ENCODE results near the gene B3GNT5. TPM values are rescaled to one million over a fixed set of nuclear protein-coding genes. Genes with fewer than 3 reads are reported as not detected.

The B3GNT5 gene
- total RNA-seq, 1 experiment from 2014 or later, result 52.6 TPM

- DNase-seq (ENCODE audit: low read depth), result peak; percentile 91
These were observed 12.1 kb downstream of the B3GNT5 start for GRCh38 chr3:183265157-183265642.

- peak; percentile 100 for DNase-seq (ENCODE audit: low read depth)
These were observed 12.9 kb downstream of the B3GNT5 start for GRCh38 chr3:183265834-183266417.

GRCh38 chr3:183266454-183266853 is 13.4 kb downstream of the B3GNT5 start:
- DNase-seq (ENCODE audit: low read depth), result no peak

GRCh38 chr3:183267140-183267539 is 14.1 kb downstream of the B3GNT5 start:
- no peak for DNase-seq (ENCODE audit: low read depth)

- no peak for DNase-seq (ENCODE audit: low read depth)
These were observed 15.3 kb downstream of the B3GNT5 start for GRCh38 chr3:183268366-183268765.

- DNase-seq (ENCODE audit: low read depth), result no peak
These were observed 16.3 kb downstream of the B3GNT5 start for GRCh38 chr3:183269345-183269744.

- DNase-seq (ENCODE audit: low read depth), result no peak
These were observed 17.3 kb downstream of the B3GNT5 start for GRCh38 chr3:183270344-183270743.

GRCh38 chr3:183272142-183272541 is 19.1 kb downstream of the B3GNT5 start:
- peak; percentile 34 for DNase-seq (ENCODE audit: low read depth)

GRCh38 chr3:183272791-183273190 is 19.7 kb downstream of the B3GNT5 start:
- no peak for DNase-seq (ENCODE audit: low read depth)

GRCh38 chr3:183274609-183275008 is 21.6 kb downstream of the B3GNT5 start:
- peak; percentile 69 for DNase-seq (ENCODE audit: low read depth)

GRCh38 chr3:183275418-183275817 is 22.4 kb downstream of the B3GNT5 start:
- peak; percentile 89 for DNase-seq (ENCODE audit: low read depth)

- no peak for DNase-seq (ENCODE audit: low read depth)
These were observed 22.9 kb downstream of the B3GNT5 start for GRCh38 chr3:183275937-183276336.

GRCh38 chr3:183277260-183277659 is 24.2 kb downstream of the B3GNT5 start:
- no peak for DNase-seq (ENCODE audit: low read depth)

- peak; percentile 32 for DNase-seq (ENCODE audit: low read depth)
These were observed 25.5 kb downstream of the B3GNT5 start for GRCh38 chr3:183278479-183279088.

GRCh38 chr3:183279371-183279770 is 26.3 kb downstream of the B3GNT5 start:
- no peak for DNase-seq (ENCODE audit: low read depth)

- DNase-seq (ENCODE audit: low read depth), result peak; percentile 52
These were observed 28.2 kb downstream of the B3GNT5 start for GRCh38 chr3:183281126-183281797.

- DNase-seq (ENCODE audit: low read depth), result no peak
These were observed 30.8 kb downstream of the B3GNT5 start for GRCh38 chr3:183283886-183284285.

GRCh38 chr3:183284570-183284969 is 31.5 kb downstream of the B3GNT5 start:
- no peak for DNase-seq (ENCODE audit: low read depth)

- no peak for DNase-seq (ENCODE audit: low read depth)
These were observed 32.3 kb downstream of the B3GNT5 start for GRCh38 chr3:183285318-183285717.

- peak; percentile 99 for DNase-seq (ENCODE audit: low read depth)
These were observed 32.9 kb downstream of the B3GNT5 start for GRCh38 chr3:183285828-183286457.

- peak; percentile 90 for DNase-seq (ENCODE audit: low read depth)
These were observed 34.4 kb downstream of the B3GNT5 start for GRCh38 chr3:183287301-183287971.

GRCh38 chr3:183288117-183288516 is 35.1 kb downstream of the B3GNT5 start:
- no peak for DNase-seq (ENCODE audit: low read depth)

All from LHCN-M2 (cell line).